ENCODE data around the gene LILRA2.

Gene LILRA2

GRCh38 chr19:54573330-54573872, at the start of gene LILRA2:
Gene LILRA2 (plus strand): TSS chr19:54573790. CDS start chr19:54573879, 89 bp downstream.
- ATAC-seq, result no peak

GRCh38 chr19:54525636-54526035, 48.0 kb upstream of the LILRA2 start:
- no peak for TF ChIP-seq CSRNP3 (CRISPR knock-in tag; IDR thresholded peaks at IDR 0.05)

More at GRCh38 chr19:54573330-54573872, at the start of gene LILRA2:
- TF ChIP-seq CREB5 (CRISPR knock-in tag; IDR thresholded peaks at IDR 0.05; ENCODE audit: low read depth) (no peak), PPARA (CRISPR knock-in tag; IDR thresholded peaks at IDR 0.05; ENCODE audit: borderline replicate concordance) (no peak), TSHZ2 (CRISPR knock-in tag; IDR thresholded peaks at IDR 0.05) (no peak), ZFP3 (CRISPR knock-in tag; IDR thresholded peaks at IDR 0.05) (no peak), TOX (CRISPR knock-in tag; IDR thresholded peaks at IDR 0.05; ENCODE audit: borderline replicate concordance) (no peak), ZNF8 (CRISPR knock-in tag; IDR thresholded peaks at IDR 0.05) (no peak), POU6F1 (CRISPR knock-in tag; IDR thresholded peaks at IDR 0.05; ENCODE audit: borderline replicate concordance, low read depth) (no peak)

GRCh38 chr19:54526972-54527371, 46.6 kb upstream of the LILRA2 start:
- TF ChIP-seq CSRNP3 (CRISPR knock-in tag; IDR thresholded peaks at IDR 0.05) (no peak), ARNTL (CRISPR knock-in tag; IDR thresholded peaks at IDR 0.05; ENCODE audit: borderline replicate concordance, low read depth) (no peak), ZNF70 (CRISPR knock-in tag; IDR thresholded peaks at IDR 0.05) (no peak), ESRRG (CRISPR knock-in tag; IDR thresholded peaks at IDR 0.05) (no peak), CREB5 (CRISPR knock-in tag; IDR thresholded peaks at IDR 0.05; ENCODE audit: low read depth) (no peak), BACH2 (CRISPR knock-in tag; IDR thresholded peaks at IDR 0.05; ENCODE audit: borderline replicate concordance) (no peak), TSHZ2 (CRISPR knock-in tag; IDR thresholded peaks at IDR 0.05) (no peak), ZNF8 (CRISPR knock-in tag; IDR thresholded peaks at IDR 0.05) (no peak), RARB (CRISPR knock-in tag; IDR thresholded peaks at IDR 0.05) (no peak), SNAI2 (CRISPR knock-in tag; IDR thresholded peaks at IDR 0.05) (no peak), OSR1 (CRISPR knock-in tag; IDR thresholded peaks at IDR 0.05) (no peak), ZFP30 (CRISPR knock-in tag; IDR thresholded peaks at IDR 0.05) (no peak), PPARA (CRISPR knock-in tag; IDR thresholded peaks at IDR 0.05; ENCODE audit: borderline replicate concordance) (no peak), ISL1 (CRISPR knock-in tag; IDR thresholded peaks at IDR 0.05) (no peak), ZC3H10 (CRISPR knock-in tag; IDR thresholded peaks at IDR 0.05) (no peak)
- no peak for ATAC-seq

More at GRCh38 chr19:54525636-54526035, 48.0 kb upstream of the LILRA2 start:
- no peak for ATAC-seq

Data from SK-N-SH treated with all-trans-retinoic acid at 6 μM for 48 hours (cell line).